PC-3 (cell line): Measurements from ENCODE around the gene TBX1. TPM values are rescaled to one million over a fixed set of nuclear protein-coding genes. Genes with fewer than 3 reads are reported as not detected.

ENCODE experiments used
- ATAC-seq: fragments of 200-7000 bp; cut with Tn5 transposase; 2 replicates; pipeline ENCODE4 v1.9.1; 2020; ENCODE audit warnings: mild to moderate bottlenecking, moderate library complexity
- BruUV-seq: library from RNA; stranded (reverse); fragments of 400-500 nt; replicated peaks from 2 replicates; lab custom pipeline; 2021; lab: Mats Ljungman, UMichigan
- CTCF ChIA-PET: fragments of 300-600 bp; sonication (Branson Sonifier 250); formaldehyde crosslinking; loops from one replicate; lab custom pipeline; 2022; ENCODE audit warnings: antibody characterized with exemption; lab: Charles Lee
- POLR2A ChIA-PET: fragments of 300-600 bp; sonication (Branson Sonifier 250); formaldehyde crosslinking; loops from one replicate; lab custom pipeline; 2022; ENCODE audit warnings: antibody characterized with exemption; ENCODE audit not compliant: unreplicated experiment; lab: Charles Lee
- DNase-seq: peaks from one replicate; pipeline ENCODE4 v3.0.0-alpha.2; 2015
- H2AFZ ChIP-seq: fragments of 300-600 bp; sonication (generic); 2 replicates; pipeline ENCODE4 v1.6.0; 2016; ENCODE audit warnings: antibody characterized with exemption, low read length
- H3F3A ChIP-seq: fragments of 300-600 bp; sonication (generic); one replicate; pipeline ENCODE4 v1.6.0; 2017; ENCODE audit warnings: antibody characterized with exemption, low read length, control low read depth, mild to moderate bottlenecking; ENCODE audit not compliant: unreplicated experiment
- H3K27ac ChIP-seq: fragments of 300-600 bp; sonication (generic); 2 replicates; pipeline ENCODE4 v1.5.1; 2016; ENCODE audit warnings: mild to moderate bottlenecking, low read length
- H3K27me3 ChIP-seq: fragments of 300-600 bp; sonication (generic); 2 replicates; pipeline ENCODE4 v1.6.1; 2016; ENCODE audit warnings: low read length, mixed read lengths
- H3K36me3 ChIP-seq: fragments of 300-600 bp; sonication (generic); 2 replicates; pipeline ENCODE4 v1.6.1; 2016; ENCODE audit warnings: low read depth, mixed run types, low read length, mixed read lengths
- H3K4me1 ChIP-seq: fragments of 300-600 bp; sonication (generic); 2 replicates; pipeline ENCODE4 v1.5.1; 2016; ENCODE audit warnings: low read length; ENCODE audit not compliant: insufficient read depth
- H3K4me2 ChIP-seq: fragments of 300-600 bp; sonication (generic); 2 replicates; pipeline ENCODE4 v1.6.0; 2016; ENCODE audit warnings: low read length
- H3K4me3 ChIP-seq: fragments of 300-600 bp; sonication (generic); 2 replicates; pipeline ENCODE4 v1.5.1; 2016; ENCODE audit warnings: mild to moderate bottlenecking, low read length, mixed read lengths
- H3K79me2 ChIP-seq: fragments of 300-600 bp; sonication (generic); 2 replicates; pipeline ENCODE4 v1.6.1; 2017; ENCODE audit warnings: low read length, mixed read lengths
- H3K9ac ChIP-seq: fragments of 300-600 bp; sonication (generic); 2 replicates; pipeline ENCODE4 v1.6.0; 2016; ENCODE audit warnings: mild to moderate bottlenecking, low read length
- H3K9me2 ChIP-seq: fragments of 300-600 bp; sonication (generic); replicated peaks from 2 replicates; pipeline ENCODE4 v1.6.1; 2016; ENCODE audit warnings: mixed run types, low read length, mixed read lengths
- H3K9me3 ChIP-seq: fragments of 300-600 bp; sonication (generic); 2 replicates; pipeline ENCODE4 v1.6.1; 2016; ENCODE audit warnings: low read length, mixed read lengths
- H4K20me1 ChIP-seq: fragments of 300-600 bp; sonication (generic); 2 replicates; pipeline ENCODE4 v1.6.1; 2016; ENCODE audit warnings: low read length, mixed read lengths
- EZH2 ChIP-seq: fragments of 300-600 bp; sonication (generic); IDR thresholded peaks from one replicate; pipeline ENCODE4 v1.6.1; 2017; ENCODE audit warnings: antibody characterized with exemption, mild to moderate bottlenecking, low read length; ENCODE audit not compliant: unreplicated experiment
- EZH2phosphoT487 ChIP-seq: fragments of 300-600 bp; sonication (generic); IDR thresholded peaks from 2 replicates; pipeline ENCODE4 v1.6.1; 2018; ENCODE audit warnings: mild to moderate bottlenecking, antibody characterized with exemption, low read length, borderline replicate concordance
- intact Hi-C: fragments of 100-400 bp; cut with micrococcal nuclease; formaldehyde crosslinking; loops from 2 replicates; pipeline ENCODE4 v1.9.0; 2023
- total RNA-seq: library from RNA; depleted of rRNA; stranded (reverse); fragments of >200 nt; gene quantifications from 2 replicates; pipeline ENCODE4 v1.2.3, GENCODE V29; 2014
- TF ChIP-seq, protein P1 (sequence below): fragments of 300-600 bp; sonication (generic); conservative IDR thresholded peaks from 2 replicates; pipeline ENCODE4 v1.5.1; 2017; ENCODE audit warnings: antibody characterized with exemption, low read depth, mild to moderate bottlenecking, low read length

Gene TBX1
- total RNA-seq, 1 experiment from 2014 or later: 18.6 TPM

DNA sequence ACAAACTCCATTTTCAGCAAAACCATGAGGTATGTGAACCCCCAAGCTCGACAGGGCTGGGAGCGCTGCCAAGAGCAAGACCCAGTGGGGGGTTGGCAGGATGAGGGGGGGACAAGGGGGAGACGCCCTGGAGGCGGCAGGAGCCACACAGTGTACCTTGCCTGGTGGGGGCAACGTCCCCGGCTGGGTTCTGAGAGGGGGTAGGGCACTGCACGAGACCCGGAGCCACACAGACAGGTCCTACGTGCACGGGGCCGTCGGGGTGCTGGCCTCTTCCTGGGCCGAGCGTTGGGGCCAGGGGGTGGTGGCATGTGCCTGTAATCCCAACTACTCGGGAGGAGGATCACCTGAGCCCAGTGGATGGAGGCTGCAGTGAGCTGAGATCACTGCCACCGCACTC is 28.8 kb downstream of the TBX1 start:
- no peak for DNase-seq
- H3K79me2 ChIP-seq: no peaks in the 10 kb centered on the region
- TF ChIP-seq EZH2 (no peak), EZH2phosphoT487 (no peak)
- TF ChIP-seq, protein P1, sequence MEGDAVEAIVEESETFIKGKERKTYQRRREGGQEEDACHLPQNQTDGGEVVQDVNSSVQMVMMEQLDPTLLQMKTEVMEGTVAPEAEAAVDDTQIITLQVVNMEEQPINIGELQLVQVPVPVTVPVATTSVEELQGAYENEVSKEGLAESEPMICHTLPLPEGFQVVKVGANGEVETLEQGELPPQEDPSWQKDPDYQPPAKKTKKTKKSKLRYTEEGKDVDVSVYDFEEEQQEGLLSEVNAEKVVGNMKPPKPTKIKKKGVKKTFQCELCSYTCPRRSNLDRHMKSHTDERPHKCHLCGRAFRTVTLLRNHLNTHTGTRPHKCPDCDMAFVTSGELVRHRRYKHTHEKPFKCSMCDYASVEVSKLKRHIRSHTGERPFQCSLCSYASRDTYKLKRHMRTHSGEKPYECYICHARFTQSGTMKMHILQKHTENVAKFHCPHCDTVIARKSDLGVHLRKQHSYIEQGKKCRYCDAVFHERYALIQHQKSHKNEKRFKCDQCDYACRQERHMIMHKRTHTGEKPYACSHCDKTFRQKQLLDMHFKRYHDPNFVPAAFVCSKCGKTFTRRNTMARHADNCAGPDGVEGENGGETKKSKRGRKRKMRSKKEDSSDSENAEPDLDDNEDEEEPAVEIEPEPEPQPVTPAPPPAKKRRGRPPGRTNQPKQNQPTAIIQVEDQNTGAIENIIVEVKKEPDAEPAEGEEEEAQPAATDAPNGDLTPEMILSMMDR: no peak
- H3K9ac ChIP-seq: no peak overlapping the region
- no peaks in the 10 kb centered on the region for H3F3A ChIP-seq
- intact Hi-C loops: no loop called here
- ChIA-PET POLR2A (interaction anchor here (0.5 kb wide), 1 partner anchor 280 kb away, joined by 4 read pairs; no protein-coding TSS in a partner anchor), CTCF (no interaction called here)
- no peak for ATAC-seq
- BruUV-seq: no TSS peak
- no peak overlapping the region for H3K4me2 ChIP-seq
- no peak overlapping the region for H3K4me3 ChIP-seq
- no peaks in the 10 kb centered on the region for H3K36me3 ChIP-seq
- H3K9me3 ChIP-seq: no peaks in the 10 kb centered on the region
- no peaks in the 10 kb centered on the region for H3K27me3 ChIP-seq
- H2AFZ ChIP-seq: no peak overlapping the region
- no peaks in the 10 kb centered on the region for H3K9me2 ChIP-seq
- H3K27ac ChIP-seq: no peak overlapping the region
- no peaks in the 10 kb centered on the region for H3K4me1 ChIP-seq
- H4K20me1 ChIP-seq: no peaks in the 10 kb centered on the region

DNA sequence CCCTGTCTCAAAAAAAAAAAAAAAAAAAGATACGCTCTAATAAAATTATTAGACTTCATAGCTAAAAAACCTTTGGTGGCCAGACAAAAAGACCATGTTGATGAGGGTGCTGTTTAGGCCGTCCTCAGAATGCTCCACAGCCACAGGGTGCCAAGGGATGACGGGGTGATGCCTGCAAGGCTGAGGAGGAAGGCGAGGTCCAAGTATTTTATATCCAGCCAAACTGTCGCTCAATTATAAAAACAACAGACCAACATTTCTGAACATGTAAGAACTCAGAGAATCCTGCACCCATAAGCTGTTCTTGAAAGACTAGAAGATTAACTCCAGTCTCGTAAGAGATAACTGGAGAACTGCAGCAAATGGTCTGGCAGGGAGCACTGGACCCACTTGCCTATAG is 29.2 kb downstream of the TBX1 start:
- TF ChIP-seq EZH2: no peak
- TF ChIP-seq, protein P1: no peak
- no peak for TF ChIP-seq EZH2phosphoT487
- H3K79me2 ChIP-seq: no peaks in the 10 kb centered on the region
- no peak overlapping the region for H3K27ac ChIP-seq
- no peaks in the 10 kb centered on the region for H3F3A ChIP-seq
- H3K27me3 ChIP-seq: no peaks in the 10 kb centered on the region
- no peak overlapping the region for H2AFZ ChIP-seq
- no peak overlapping the region for H3K9ac ChIP-seq
- H3K9me2 ChIP-seq: no peaks in the 10 kb centered on the region
- BruUV-seq: no TSS peak
- ChIA-PET CTCF (no interaction called here), POLR2A (interaction anchor here (0.5 kb wide), 1 partner anchor 279 kb away, joined by 4 read pairs; no protein-coding TSS in a partner anchor)
- H4K20me1 ChIP-seq: no peaks in the 10 kb centered on the region
- ATAC-seq (no peak), DNase-seq (no peak)
- H3K4me1 ChIP-seq: no peaks in the 10 kb centered on the region
- intact Hi-C loops: no loop called here
- H3K9me3 ChIP-seq: no peaks in the 10 kb centered on the region
- H3K36me3 ChIP-seq: no peaks in the 10 kb centered on the region
- no peak overlapping the region for H3K4me3 ChIP-seq
- H3K4me2 ChIP-seq: no peak overlapping the region

DNA sequence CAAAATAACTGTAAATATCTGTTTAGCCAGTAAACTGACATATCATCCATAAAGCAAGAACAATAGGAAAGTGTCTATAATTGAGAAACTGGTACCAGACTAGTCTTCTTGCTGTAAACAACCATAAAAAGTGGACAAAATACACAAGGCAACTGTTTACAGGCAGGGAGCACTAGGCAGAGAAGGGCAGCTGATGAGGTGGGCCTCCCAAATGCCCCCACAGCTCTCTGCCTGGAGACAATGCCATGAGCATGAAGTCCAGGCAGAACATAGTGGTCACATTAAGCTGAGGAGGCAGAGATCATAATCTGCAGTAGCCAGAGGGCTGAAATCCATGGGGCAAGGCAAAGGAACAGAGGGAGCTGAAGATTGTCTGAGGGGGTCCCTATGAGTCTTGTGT is 30.7 kb downstream of the TBX1 start:
- TF ChIP-seq, protein P1: no peak
- no peak for TF ChIP-seq EZH2
- no peak for TF ChIP-seq EZH2phosphoT487
- CTCF ChIA-PET: no interaction called here

More for the DNA sequence above, 30.7 kb downstream of the TBX1 start:
- ATAC-seq (no peak), DNase-seq (no peak)
- no peaks in the 10 kb centered on the region for H3F3A ChIP-seq
- POLR2A ChIA-PET: no interaction called here
- H3K4me2 ChIP-seq: no peak overlapping the region
- H4K20me1 ChIP-seq: no peaks in the 10 kb centered on the region
- no peaks in the 10 kb centered on the region for H3K36me3 ChIP-seq
- BruUV-seq: no TSS peak
- H3K4me1 ChIP-seq: no peaks in the 10 kb centered on the region
- H3K4me3 ChIP-seq: no peak overlapping the region
- H2AFZ ChIP-seq: no peak overlapping the region
- H3K27me3 ChIP-seq: no peaks in the 10 kb centered on the region
- no peaks in the 10 kb centered on the region for H3K79me2 ChIP-seq
- no peaks in the 10 kb centered on the region for H3K9me2 ChIP-seq
- no peaks in the 10 kb centered on the region for H3K9me3 ChIP-seq
- H3K27ac ChIP-seq: no peak overlapping the region
- intact Hi-C loops: no loop called here
- no peak overlapping the region for H3K9ac ChIP-seq
